Activated B cell treated with CpG ODN at 0.5 μM for 24 hours (primary cell): ENCODE measurements around the gene BPIFA1. TPM values are rescaled to one million over a fixed set of nuclear protein-coding genes. Genes with fewer than 3 reads are reported as not detected.

Source experiments
- ATAC-seq: fragments of 200-7000 bp; cut with Tn5 transposase; one replicate; pipeline ENCODE4 v1.10.0; 2021; ENCODE audit warnings: low read depth, mild to moderate bottlenecking, moderate library complexity
- CTCF ChIA-PET: fragments of 350-600 bp; sonication (Branson Sonifier 250); formaldehyde crosslinking; loops from one replicate; lab custom pipeline; 2021; ENCODE audit warnings: antibody characterized with exemption; lab: Charles Lee
- POLR2A ChIA-PET: fragments of 350-600 bp; sonication (Branson Sonifier 250); formaldehyde crosslinking; loops from one replicate; lab custom pipeline; 2021; ENCODE audit warnings: antibody characterized with exemption; lab: Charles Lee
- DNase-seq: peaks from one replicate; pipeline ENCODE4 v3.0.0; 2022
- H3K27ac Mint-ChIP-seq: one replicate; pipeline ENCODE4 v1.8.0; 2020; ENCODE audit warnings: mixed read lengths
- H3K27me3 Mint-ChIP-seq: one replicate; pipeline ENCODE4 v1.8.0; 2021; ENCODE audit warnings: mixed read lengths
- H3K36me3 Mint-ChIP-seq: one replicate; pipeline ENCODE4 v1.8.0; 2021; ENCODE audit warnings: low read depth, mixed read lengths
- H3K4me1 Mint-ChIP-seq: one replicate; pipeline ENCODE4 v1.8.0; 2021; ENCODE audit warnings: mixed read lengths
- H3K4me3 Mint-ChIP-seq: one replicate; pipeline ENCODE4 v1.8.0; 2020; ENCODE audit warnings: mild to moderate bottlenecking, mixed read lengths
- H3K9me3 Mint-ChIP-seq: one replicate; pipeline ENCODE4 v1.8.0; 2020; ENCODE audit warnings: mixed read lengths
- intact Hi-C: fragments of 100-400 bp; cut with micrococcal nuclease; formaldehyde crosslinking; loops from one replicate; pipeline ENCODE4 v1.15.1; 2024
- total RNA-seq: library from RNA; stranded (reverse); gene quantifications from 2 replicates; pipeline ENCODE4 v1.2.3, GENCODE V29; 2022
- TF ChIP-seq, protein P1 (sequence below): fragments of 200-600 bp; IDR thresholded peaks from one replicate; pipeline ENCODE4 v1.8.0; 2022; ENCODE audit warnings: antibody characterized with exemption, mild to moderate bottlenecking

The BPIFA1 gene
- total RNA-seq, 1 donor from 2014 or later: not detected

DNA sequence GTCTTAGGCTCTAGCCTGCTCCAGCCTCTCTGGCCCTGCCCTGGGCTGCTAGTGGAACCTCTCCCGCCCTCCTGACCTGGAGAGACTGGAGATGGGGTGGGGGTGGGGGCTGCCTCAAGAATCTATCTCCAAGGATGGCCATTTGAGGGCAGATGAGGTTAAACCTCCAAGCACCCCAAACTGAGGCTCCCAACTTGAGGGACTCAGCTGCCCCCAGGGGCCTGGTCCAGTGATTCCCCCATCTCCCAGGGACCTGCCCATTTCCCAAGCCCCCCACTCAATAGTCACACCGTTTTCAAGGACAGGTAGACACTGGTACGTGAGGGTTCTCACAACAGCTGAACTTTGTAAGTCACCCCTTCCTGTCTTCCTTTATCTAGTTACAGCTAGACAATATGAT lies 40.1 kb downstream of the BPIFA1 start:
- H3K4me1 Mint-ChIP-seq: no peaks in the 10 kb centered on the region
- intact Hi-C loops: no loop called here
- TF ChIP-seq, protein P1, sequence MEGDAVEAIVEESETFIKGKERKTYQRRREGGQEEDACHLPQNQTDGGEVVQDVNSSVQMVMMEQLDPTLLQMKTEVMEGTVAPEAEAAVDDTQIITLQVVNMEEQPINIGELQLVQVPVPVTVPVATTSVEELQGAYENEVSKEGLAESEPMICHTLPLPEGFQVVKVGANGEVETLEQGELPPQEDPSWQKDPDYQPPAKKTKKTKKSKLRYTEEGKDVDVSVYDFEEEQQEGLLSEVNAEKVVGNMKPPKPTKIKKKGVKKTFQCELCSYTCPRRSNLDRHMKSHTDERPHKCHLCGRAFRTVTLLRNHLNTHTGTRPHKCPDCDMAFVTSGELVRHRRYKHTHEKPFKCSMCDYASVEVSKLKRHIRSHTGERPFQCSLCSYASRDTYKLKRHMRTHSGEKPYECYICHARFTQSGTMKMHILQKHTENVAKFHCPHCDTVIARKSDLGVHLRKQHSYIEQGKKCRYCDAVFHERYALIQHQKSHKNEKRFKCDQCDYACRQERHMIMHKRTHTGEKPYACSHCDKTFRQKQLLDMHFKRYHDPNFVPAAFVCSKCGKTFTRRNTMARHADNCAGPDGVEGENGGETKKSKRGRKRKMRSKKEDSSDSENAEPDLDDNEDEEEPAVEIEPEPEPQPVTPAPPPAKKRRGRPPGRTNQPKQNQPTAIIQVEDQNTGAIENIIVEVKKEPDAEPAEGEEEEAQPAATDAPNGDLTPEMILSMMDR: no peak
- peaks cover 28% of the 10 kb centered on the region for H3K27me3 Mint-ChIP-seq
- DNase-seq (no peak), ATAC-seq (no peak)
- ChIA-PET POLR2A (no interaction called here), CTCF (no interaction called here)
- H3K27ac Mint-ChIP-seq: no peak overlapping the region
- no peaks in the 10 kb centered on the region for H3K9me3 Mint-ChIP-seq
- H3K4me3 Mint-ChIP-seq: no peak overlapping the region
- H3K36me3 Mint-ChIP-seq: no peaks in the 10 kb centered on the region

DNA sequence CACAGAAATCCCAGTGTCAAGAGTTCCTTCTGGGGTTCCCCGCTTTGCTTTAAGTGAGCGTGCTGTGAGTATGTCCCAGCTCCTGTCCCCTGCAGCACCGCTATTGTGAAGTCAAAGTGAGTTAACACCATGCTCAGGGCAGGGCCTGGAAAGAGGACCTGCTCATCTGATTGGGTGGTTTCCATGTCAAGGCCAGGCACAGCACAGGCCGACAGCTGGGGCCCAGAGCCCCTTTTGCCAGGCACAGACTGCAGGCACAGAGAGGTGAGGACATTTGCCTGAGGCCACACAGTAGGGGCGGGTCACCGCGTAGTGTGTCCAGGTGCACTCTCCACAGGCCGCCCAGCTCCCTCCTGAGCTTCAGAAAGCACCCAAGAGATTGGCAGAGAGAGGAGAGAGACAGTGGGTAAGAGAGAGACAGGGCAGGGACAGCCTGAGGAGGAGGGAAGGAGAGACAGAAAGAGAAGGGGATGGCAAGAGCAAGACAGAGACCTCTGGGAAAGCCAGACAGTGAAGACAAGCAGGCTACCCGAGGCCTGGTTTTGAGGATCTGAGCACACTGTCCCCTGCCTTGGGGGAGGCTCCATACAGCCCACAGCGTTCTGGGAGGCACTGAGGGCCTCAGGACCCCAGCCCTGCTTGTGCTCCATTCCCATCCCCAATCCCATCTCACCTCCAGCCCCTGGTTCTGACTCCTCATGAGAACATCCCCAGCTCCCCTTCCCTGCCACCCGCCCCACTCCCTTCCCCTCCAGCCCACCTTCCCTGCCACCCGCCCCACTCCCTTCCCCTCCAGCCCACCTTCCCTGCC lies 40.7 kb downstream of the BPIFA1 start:
- H3K27me3 Mint-ChIP-seq: peaks cover 30% of the 10 kb centered on the region
- H3K36me3 Mint-ChIP-seq: no peaks in the 10 kb centered on the region
- no peak overlapping the region for H3K27ac Mint-ChIP-seq
- ChIA-PET POLR2A (no interaction called here), CTCF (no interaction called here)
- no peak for ATAC-seq
- TF ChIP-seq, protein P1: no peak
- intact Hi-C loops: no loop called here
- no peaks in the 10 kb centered on the region for H3K4me1 Mint-ChIP-seq
- H3K4me3 Mint-ChIP-seq: no peak overlapping the region
- H3K9me3 Mint-ChIP-seq: no peaks in the 10 kb centered on the region
- DNase-seq: no peak

DNA sequence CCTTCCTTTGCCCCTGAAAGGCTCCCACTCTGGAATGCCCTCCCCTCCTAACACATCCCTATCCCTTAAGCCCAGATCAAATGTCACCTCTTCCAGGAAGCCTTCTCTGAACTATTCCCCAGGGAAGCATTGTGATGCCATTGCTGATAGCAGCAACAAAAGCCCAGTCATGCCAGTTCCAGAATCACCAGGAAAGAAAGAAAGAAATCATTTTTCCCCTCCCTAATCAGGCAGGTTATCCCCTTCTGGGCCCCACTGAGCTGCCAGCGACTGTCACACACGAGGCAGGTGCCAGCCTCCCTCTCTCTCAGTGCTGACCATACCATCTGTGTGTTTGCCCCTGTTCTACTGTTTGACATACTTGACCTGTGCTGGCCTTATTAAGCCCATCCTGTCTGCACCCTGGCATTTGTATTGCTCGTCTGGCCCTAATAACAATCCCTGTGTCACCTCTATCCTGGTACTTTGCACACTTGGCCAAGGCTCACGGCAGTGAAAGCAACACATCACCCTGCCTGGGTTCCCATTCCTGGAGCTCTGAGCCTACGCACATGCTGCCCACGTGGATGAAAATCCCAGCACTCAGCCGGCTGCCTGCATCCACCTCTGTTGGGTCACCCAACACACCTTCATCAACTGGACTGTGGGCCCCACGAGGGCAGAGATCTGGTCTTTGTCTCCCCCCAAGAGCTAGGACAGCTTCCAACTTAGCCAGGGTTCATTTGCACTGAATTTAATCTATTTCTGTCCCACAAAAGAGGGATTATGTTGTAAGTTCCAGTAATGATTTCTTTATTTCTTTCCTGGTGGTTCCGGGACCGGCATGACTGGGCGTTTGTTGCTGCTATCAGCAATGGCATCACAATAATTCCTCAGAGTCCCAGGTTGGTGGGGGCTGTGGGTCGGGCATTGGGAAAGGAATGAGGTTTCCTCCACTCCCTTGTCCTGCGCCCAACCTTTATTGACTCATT lies 42.0 kb downstream of the BPIFA1 start:
- TF ChIP-seq, protein P1: no peak
- ChIA-PET CTCF (no interaction called here), POLR2A (no interaction called here)
- peaks cover 29% of the 10 kb centered on the region for H3K27me3 Mint-ChIP-seq
- H3K36me3 Mint-ChIP-seq: no peaks in the 10 kb centered on the region
- ATAC-seq: no peak
- no peaks in the 10 kb centered on the region for H3K9me3 Mint-ChIP-seq
- no peak overlapping the region for H3K4me3 Mint-ChIP-seq
- no peak for DNase-seq
- H3K4me1 Mint-ChIP-seq: no peaks in the 10 kb centered on the region
- intact Hi-C loops: no loop called here
- no peak overlapping the region for H3K27ac Mint-ChIP-seq

DNA sequence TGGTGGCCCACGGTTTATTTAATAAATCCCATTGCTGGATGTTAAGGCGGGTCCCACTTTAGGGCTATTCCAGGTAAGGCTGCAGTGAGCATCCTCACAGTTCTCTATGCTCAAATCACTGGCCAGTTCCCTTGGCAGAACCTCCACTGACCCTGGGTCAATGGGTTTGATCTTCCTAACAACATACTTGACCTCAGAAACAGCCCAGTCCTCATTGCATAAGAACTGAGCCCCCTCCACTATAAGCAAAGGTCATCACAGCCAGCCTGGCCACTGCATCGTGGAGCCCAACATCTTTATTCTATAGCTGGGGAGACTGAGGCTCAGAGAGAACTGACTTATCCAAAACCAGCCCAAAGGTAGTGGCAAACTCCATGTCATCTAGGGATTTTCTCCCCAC lies 42.9 kb downstream of the BPIFA1 start:
- intact Hi-C loops: no loop called here
- no peaks in the 10 kb centered on the region for H3K4me1 Mint-ChIP-seq
- ChIA-PET POLR2A (no interaction called here), CTCF (interaction anchor here (0.9 kb wide), 1 partner anchor 11 kb away, joined by 3 read pairs; no protein-coding TSS in a partner anchor)
- DNase-seq (no peak), ATAC-seq (no peak)
- H3K27ac Mint-ChIP-seq: no peak overlapping the region
- no peak overlapping the region for H3K4me3 Mint-ChIP-seq
- H3K9me3 Mint-ChIP-seq: no peaks in the 10 kb centered on the region
- peaks cover 30% of the 10 kb centered on the region for H3K27me3 Mint-ChIP-seq
- no peaks in the 10 kb centered on the region for H3K36me3 Mint-ChIP-seq
- TF ChIP-seq, protein P1: no peak
